Measurements from ENCODE around the gene RTN4R. TPM values are rescaled to one million over a fixed set of nuclear protein-coding genes. Genes with fewer than 3 reads are reported as not detected.

Gene RTN4R
- total and polyA plus RNA-seq, 12 donors = 0.35 to 18.8 (median 1.1) TPM

GRCh38 chr22:20230777-20231420 lies 37.2 kb downstream of the RTN4R start:
- intact Hi-C loops (cut with DNase I) = no loop called here
- no peak for DNase-seq
- Histone ChIP-seq H3K4me3 (no peak overlapping the region), H3K9me3 (replicated peaks in 1 of 3) (no peaks in the 10 kb centered on the region), H3K27ac (no peak overlapping the region), H3K4me1 (replicated peaks in 1 of 2) (no peaks in the 10 kb centered on the region), H3K36me3 (replicated peaks in 1 of 2) (no peaks in the 10 kb centered on the region), H3K27me3 (no peaks in the 10 kb centered on the region)
- 85 to 89% (median 86%) methylated on average over 5 to 11 of the region's 11 CpGs for WGBS, 4 donors
- no peak for TF ChIP-seq CTCF (IDR thresholded peaks at IDR 0.05)
- no peak for TF ChIP-seq POLR2A (IDR thresholded peaks at IDR 0.05)

GRCh38 chr22:20229916-20230775 lies 38.0 kb downstream of the RTN4R start:
- intact Hi-C loops (cut with DNase I) = no loop called here
- no peaks in the 10 kb centered on the region for H3K27me3 ChIP-seq
- H3K36me3 ChIP-seq (replicated peaks in 1 of 2) = no peaks in the 10 kb centered on the region
- no peak overlapping the region for H3K4me3 ChIP-seq
- 53 to 75% (median 63%) methylated on average over 3 to 24 of the region's 24 CpGs for WGBS, 4 donors
- H3K27ac ChIP-seq = no peak overlapping the region
- no peak for DNase-seq
- no peaks in the 10 kb centered on the region for H3K4me1 ChIP-seq (replicated peaks in 1 of 2)
- TF ChIP-seq CTCF (IDR thresholded peaks at IDR 0.05) = no peak
- no peak for TF ChIP-seq POLR2A (IDR thresholded peaks at IDR 0.05)
- H3K9me3 ChIP-seq (replicated peaks in 1 of 3) = no peaks in the 10 kb centered on the region

GRCh38 chr22:20228939-20229272 lies 39.2 kb downstream of the RTN4R start:
- Histone ChIP-seq H3K36me3 (replicated peaks in 1 of 2) (no peaks in the 10 kb centered on the region), H3K4me1 (replicated peaks in 1 of 2) (no peaks in the 10 kb centered on the region), H3K9me3 (replicated peaks in 1 of 3) (no peaks in the 10 kb centered on the region), H3K27me3 (no peaks in the 10 kb centered on the region), H3K27ac (no peak overlapping the region), H3K4me3 (no peak overlapping the region)
- intact Hi-C loops (cut with DNase I) = no loop called here
- 86 to 93% (median 87%) methylated on average over 5 of the region's 5 CpGs for WGBS, 4 donors
- no peak for TF ChIP-seq POLR2A (IDR thresholded peaks at IDR 0.05)
- TF ChIP-seq CTCF (IDR thresholded peaks at IDR 0.05) = no peak
- no peak for DNase-seq

- WGBS, 4 donors = 78 to 86% (median 84%) methylated on average over 11 to 23 of the region's 23 CpGs
- no peaks in the 10 kb centered on the region for H3K9me3 ChIP-seq (replicated peaks in 1 of 3)
These were observed 39.8 kb downstream of the RTN4R start for GRCh38 chr22:20228055-20228938.

More at GRCh38 chr22:20228055-20228938, 39.8 kb downstream of the RTN4R start:
- intact Hi-C loops (cut with DNase I) = no loop called here
- H3K27me3 ChIP-seq = no peaks in the 10 kb centered on the region
- no peak for DNase-seq
- H3K27ac ChIP-seq = no peak overlapping the region
- H3K4me1 ChIP-seq (replicated peaks in 1 of 2) = no peaks in the 10 kb centered on the region
- no peaks in the 10 kb centered on the region for H3K36me3 ChIP-seq (replicated peaks in 1 of 2)
- no peak overlapping the region for H3K4me3 ChIP-seq
- TF ChIP-seq CTCF (IDR thresholded peaks at IDR 0.05) = no peak
- TF ChIP-seq POLR2A (IDR thresholded peaks at IDR 0.05) = no peak

Measured in adrenal gland (tissue), 12 donors.